ENCODE measurements around the gene CEACAM8.

DNA sequence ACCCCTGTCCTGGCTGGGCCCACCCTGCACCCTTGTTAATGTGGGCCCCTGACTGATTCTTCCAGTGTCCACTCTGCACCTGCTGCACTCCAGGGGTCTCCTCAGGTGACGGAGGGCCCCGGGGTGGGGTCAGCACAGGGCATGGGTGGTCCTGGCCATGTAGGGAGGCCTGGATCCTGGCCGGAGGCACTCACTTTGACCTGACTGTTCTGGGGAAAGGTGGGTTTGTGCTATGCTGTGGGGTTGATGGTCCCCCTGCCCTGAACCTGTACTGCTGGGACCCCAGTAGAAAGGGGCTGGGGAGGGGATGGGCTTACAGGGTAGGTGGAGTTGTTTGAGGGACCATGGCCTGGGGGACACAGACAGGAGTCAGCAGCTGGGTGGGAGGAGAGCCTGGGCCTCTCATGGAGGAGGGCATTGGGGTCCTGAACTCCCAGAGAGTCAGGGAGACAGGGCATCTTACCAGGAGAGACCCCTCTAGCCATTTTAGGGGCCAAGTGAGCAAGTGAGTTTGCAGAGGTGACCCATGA is 40.6 kb downstream of the CEACAM8 start:
- TF ChIP-seq, protein P1, sequence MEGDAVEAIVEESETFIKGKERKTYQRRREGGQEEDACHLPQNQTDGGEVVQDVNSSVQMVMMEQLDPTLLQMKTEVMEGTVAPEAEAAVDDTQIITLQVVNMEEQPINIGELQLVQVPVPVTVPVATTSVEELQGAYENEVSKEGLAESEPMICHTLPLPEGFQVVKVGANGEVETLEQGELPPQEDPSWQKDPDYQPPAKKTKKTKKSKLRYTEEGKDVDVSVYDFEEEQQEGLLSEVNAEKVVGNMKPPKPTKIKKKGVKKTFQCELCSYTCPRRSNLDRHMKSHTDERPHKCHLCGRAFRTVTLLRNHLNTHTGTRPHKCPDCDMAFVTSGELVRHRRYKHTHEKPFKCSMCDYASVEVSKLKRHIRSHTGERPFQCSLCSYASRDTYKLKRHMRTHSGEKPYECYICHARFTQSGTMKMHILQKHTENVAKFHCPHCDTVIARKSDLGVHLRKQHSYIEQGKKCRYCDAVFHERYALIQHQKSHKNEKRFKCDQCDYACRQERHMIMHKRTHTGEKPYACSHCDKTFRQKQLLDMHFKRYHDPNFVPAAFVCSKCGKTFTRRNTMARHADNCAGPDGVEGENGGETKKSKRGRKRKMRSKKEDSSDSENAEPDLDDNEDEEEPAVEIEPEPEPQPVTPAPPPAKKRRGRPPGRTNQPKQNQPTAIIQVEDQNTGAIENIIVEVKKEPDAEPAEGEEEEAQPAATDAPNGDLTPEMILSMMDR (IDR thresholded peaks at IDR 0.05; ENCODE audit: low read depth, low read length, poor library complexity, severe bottlenecking): no peak
- TF ChIP-seq EZH2phosphoT487 (IDR thresholded peaks at IDR 0.05; ENCODE audit: borderline replicate concordance, low read length): no peak

All from DOHH2 (cell line).